HepG2 (cell line): Measurements from ENCODE around the gene RAMP1. TPM values are rescaled to one million over a fixed set of nuclear protein-coding genes. Genes with fewer than 3 reads are reported as not detected.

ENCODE experiments used
- ATAC-seq: fragments of 200-7000 bp; cut with Tn5 transposase; 3 replicates; pipeline ENCODE4 v1.9.1; 2020; ENCODE audit warnings: mild to moderate bottlenecking, moderate library complexity
- BruUV-seq: library from RNA; stranded (reverse); fragments of 400-500 nt; replicated peaks from 2 replicates; lab custom pipeline; 2021; lab: Mats Ljungman, UMichigan
- CTCF ChIA-PET: fragments of 300-600 bp; formaldehyde crosslinking; extraction: SDS; loops from one replicate; lab custom pipeline; 2021; ENCODE audit warnings: low total read pairs, inconsistent platforms, low intra/inter-chr PET ratio; lab: Yijun Ruan, JAX
- POLR2A ChIA-PET: fragments of 350-600 bp; sonication (Branson Sonifier 250); formaldehyde crosslinking; loops from one replicate; lab custom pipeline; 2020; ENCODE audit warnings: antibody characterized with exemption, inconsistent platforms; lab: Yijun Ruan, JAX
- DNase-seq: peaks from one replicate; pipeline ENCODE4 v3.0.0-alpha.2; 2015; ENCODE audit warnings: low spot score
- FAIRE-seq: peaks from 3 replicates; lab custom pipeline; 2011; peaks lifted over from hg19 to GRCh38; lab: Jason Lieb, UNC
- H2AFZ ChIP-seq: one replicate; pipeline ENCODE4 v1.6.1; 2011; ENCODE audit warnings: low read length, inconsistent platforms
- H3K27ac ChIP-seq: fragments of 300-600 bp; 3 replicates; pipeline ENCODE4 v1.8.0; 2011; ENCODE audit warnings: mixed run types, mild to moderate bottlenecking, mixed read lengths, low read length, inconsistent platforms; ENCODE audit not compliant: insufficient read depth; ENCODE audit errors: extremely low read length
- H3K27me3 ChIP-seq, 2 experiments: fragments of 200-600 bp in 1 of 2; 2 replicates in 1 of 2; 3 replicates in 1 of 2; pipeline versions ENCODE4 v1.6.0 to v1.8.0; 2011; ENCODE audit warnings: low read length in 2 of 2, mild to moderate bottlenecking in 2 of 2, moderate library complexity in 2 of 2, inconsistent platforms in 1 of 2; ENCODE audit not compliant: insufficient read depth in 2 of 2, control insufficient read depth in 1 of 2
- H3K36me3 ChIP-seq, 2 experiments: fragments of 200-600 bp in 1 of 2; replicated peaks in 1 of 2; 2 replicates in 1 of 2; 3 replicates in 1 of 2; pipeline versions ENCODE4 v1.5.1 to v1.8.0; 2011; ENCODE audit warnings: low read length in 2 of 2, inconsistent platforms in 1 of 2; ENCODE audit not compliant: insufficient read depth in 2 of 2, control insufficient read depth in 1 of 2
- H3K4me1 ChIP-seq: 2 replicates; pipeline ENCODE4 v1.5.1; 2012; ENCODE audit warnings: low read length, inconsistent platforms; ENCODE audit not compliant: insufficient read depth
- H3K4me2 ChIP-seq: 2 replicates; pipeline ENCODE4 v1.6.0; 2011; ENCODE audit warnings: low read depth, low read length, inconsistent platforms
- H3K4me3 ChIP-seq, 3 experiments: fragments of 200-600 bp in 1 of 3; sonication (generic), shearing (Covaris generic) in 1 of 3; replicated peaks in 1 of 3; 2 replicates each; pipeline ENCODE4 v1.5.1; 2011 to 2016; ENCODE audit warnings: low read length in 3 of 3, inconsistent platforms in 2 of 3, low read depth in 2 of 3, mild to moderate bottlenecking in 2 of 3, control low read depth in 1 of 3, mixed read lengths in 1 of 3; ENCODE audit not compliant: insufficient read depth in 1 of 3
- H3K79me2 ChIP-seq: one replicate; pipeline ENCODE4 v1.6.1; 2011; ENCODE audit warnings: low read length, inconsistent platforms; ENCODE audit not compliant: insufficient read depth
- H3K9ac ChIP-seq: 2 replicates; pipeline ENCODE4 v1.6.0; 2011; ENCODE audit warnings: mild to moderate bottlenecking, low read depth, low read length, inconsistent platforms; ENCODE audit not compliant: insufficient read depth
- H3K9me3 ChIP-seq: 2 replicates; pipeline ENCODE4 v1.5.1; 2012; ENCODE audit warnings: mild to moderate bottlenecking, low read length
- H4K20me1 ChIP-seq: 2 replicates; pipeline ENCODE4 v1.6.0; 2011; ENCODE audit warnings: inconsistent platforms, mild to moderate bottlenecking, low read length, moderate library complexity; ENCODE audit not compliant: insufficient read depth
- AHR ChIP-seq: IDR thresholded peaks from 2 replicates; pipeline ENCODE4 v1.6.1; 2018; ENCODE audit warnings: missing genetic modification reagents, missing compliant biosample characterization
- ARID2 ChIP-seq: sonication (generic); formaldehyde crosslinking; IDR thresholded peaks from 2 replicates; pipeline ENCODE4 v1.8.1; 2022; ENCODE audit warnings: mild to moderate bottlenecking, missing genetic modification reagents, borderline replicate concordance
- GZF1 ChIP-seq: sonication (generic); formaldehyde crosslinking; IDR thresholded peaks from 2 replicates; pipeline ENCODE4 v1.5.1; 2020; ENCODE audit warnings: mild to moderate bottlenecking, missing genetic modification reagents
- NFIC ChIP-seq: IDR thresholded peaks from 2 replicates; pipeline ENCODE4 v1.6.1; 2012; ENCODE audit warnings: mild to moderate bottlenecking, low read length, inconsistent platforms
- SMYD3 ChIP-seq: sonication (generic); formaldehyde crosslinking; IDR thresholded peaks from 2 replicates; pipeline ENCODE4 v1.8.1; 2023; ENCODE audit warnings: mild to moderate bottlenecking, missing genetic modification reagents
- SYNCRIP ChIP-seq: fragments of 200-400 bp; formaldehyde crosslinking; IDR thresholded peaks from 2 replicates; pipeline ENCODE4 v1.6.1; 2018; ENCODE audit warnings: mild to moderate bottlenecking, low read depth, low read length; ENCODE audit not compliant: insufficient read depth
- WIZ ChIP-seq: sonication (generic); formaldehyde crosslinking; IDR thresholded peaks from 2 replicates; pipeline ENCODE4 v1.5.1; 2020; ENCODE audit warnings: mild to moderate bottlenecking, missing genetic modification reagents
- ZBTB21 ChIP-seq: sonication (generic); formaldehyde crosslinking; IDR thresholded peaks from 2 replicates; pipeline ENCODE4 v1.4.0; 2020; ENCODE audit warnings: missing genetic modification reagents
- ZKSCAN5 ChIP-seq: sonication (generic); formaldehyde crosslinking; IDR thresholded peaks from 2 replicates; pipeline ENCODE4 v1.5.1; 2020; ENCODE audit warnings: mild to moderate bottlenecking, missing genetic modification reagents
- ZNF496 ChIP-seq: sonication (generic); formaldehyde crosslinking; IDR thresholded peaks from 2 replicates; pipeline ENCODE4 v1.8.1; 2023; ENCODE audit warnings: mild to moderate bottlenecking, moderate library complexity, missing genetic modification reagents; ENCODE audit not compliant: insufficient replicate concordance
- ZNF512 ChIP-seq: sonication (generic); formaldehyde crosslinking; IDR thresholded peaks from 2 replicates; pipeline ENCODE4 v1.4.0; 2020; ENCODE audit warnings: mild to moderate bottlenecking, missing genetic modification reagents
- ZNF558 ChIP-seq: sonication (generic); formaldehyde crosslinking; IDR thresholded peaks from 2 replicates; pipeline ENCODE4 v1.9.0; 2022; ENCODE audit warnings: mild to moderate bottlenecking, missing genetic modification reagents, borderline replicate concordance
- ZNF724P ChIP-seq: sonication (generic); formaldehyde crosslinking; IDR thresholded peaks from 2 replicates; pipeline ENCODE4 v1.8.0; 2022; ENCODE audit warnings: missing genetic modification reagents, borderline replicate concordance
- WGBS: methylation state at CpG from one replicate; pipeline ENCODE4 v1.1.6; 2017; ENCODE audit warnings: low lambda C conversion rate; 5-methylcytosine and 5-hydroxymethylcytosine counted together
- in situ Hi-C: cut with HindIII; loops from 2 replicates; pipeline ENCODE4 v1.10.0; 2017; ENCODE audit warnings: low pct_unique_long_range_greater_than_20kb; ENCODE audit not compliant: extremely low pct_ligation_motif_present
- intact Hi-C: fragments of 100-400 bp; cut with micrococcal nuclease; formaldehyde crosslinking; loops from one replicate; pipeline ENCODE4 v1.10.0; 2022; ENCODE audit not compliant: unreplicated experiment
- polyA plus RNA-seq, 8 experiments: library from polyadenylated mRNA; depleted of rRNA in 3 of 8; stranded (reverse) in 7 of 8; unstranded in 1 of 8; fragments of >200 nt; fragmentation: Illumina TruSeq in 4 of 8; extraction: Trizol in 4 of 8; gene quantifications; 2 replicates each; pipeline versions ENCODE4 v1.2.1 to v1.2.3, GENCODE V29; 2011 to 2016; ENCODE audit warnings: low read depth in 4 of 8, missing spikeins in 1 of 8, mixed read lengths in 1 of 8; ENCODE audit not compliant: insufficient read depth in 1 of 8
- total RNA-seq, 5 experiments: library from RNA; depleted of rRNA; stranded (reverse); fragments of >200 nt; fragmentation: Illumina TruSeq; extraction: Trizol; gene quantifications; 2 replicates each; pipeline ENCODE4 v1.2.3, GENCODE V29; 2016; ENCODE audit warnings: low read depth in 1 of 5
- TF ChIP-seq, protein P1 (sequence below): sonication (generic); formaldehyde crosslinking; IDR thresholded peaks from 2 replicates; pipeline ENCODE4 v1.8.1; 2023; ENCODE audit warnings: mild to moderate bottlenecking, missing genetic modification reagents, borderline replicate concordance
- TF ChIP-seq, protein P2 (sequence below): sonication (generic); formaldehyde crosslinking; IDR thresholded peaks from 2 replicates; pipeline ENCODE4 v1.8.1; 2023; ENCODE audit warnings: missing genetic modification reagents, inconsistent platforms, borderline replicate concordance

The RAMP1 gene
- total and polyA plus RNA-seq, 2 of the 13 experiments (the other 11 are each of a cell fraction or from before 2014, with no cell fraction given): 0.29 to 0.61 TPM

- intact Hi-C loops: no loop called here
- H3K9ac ChIP-seq: no peak overlapping the region
- POLR2A ChIA-PET: no interaction called here
- ATAC-seq (no peak), FAIRE-seq (no peak), DNase-seq (no peak)
- H2AFZ ChIP-seq: no peak overlapping the region
- H3K9me3 ChIP-seq: no peaks in the 10 kb centered on the region
- TF ChIP-seq ZKSCAN5 (CRISPR knock-in tag): no peak
- no peak for TF ChIP-seq ZBTB21
- no peak for TF ChIP-seq ARID2 (CRISPR knock-in tag)
- no peak for TF ChIP-seq WIZ (CRISPR knock-in tag)
- no peak for TF ChIP-seq SMYD3 (CRISPR knock-in tag)
- no peak for TF ChIP-seq GZF1
- TF ChIP-seq ZNF512: no peak
- no peak for TF ChIP-seq ZNF724P (CRISPR knock-in tag)
- TF ChIP-seq, protein P1, sequence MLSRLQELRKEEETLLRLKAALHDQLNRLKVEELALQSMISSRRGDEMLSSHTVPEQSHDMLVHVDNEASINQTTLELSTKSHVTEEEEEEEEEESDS: no peak
- no peak for TF ChIP-seq NFIC
- TF ChIP-seq AHR (CRISPR knock-in tag): no peak
- no peak for TF ChIP-seq ZNF558 (CRISPR knock-in tag)
- TF ChIP-seq ZNF496 (CRISPR knock-in tag): no peak
- TF ChIP-seq SYNCRIP: no peak
- TF ChIP-seq, protein P2, sequence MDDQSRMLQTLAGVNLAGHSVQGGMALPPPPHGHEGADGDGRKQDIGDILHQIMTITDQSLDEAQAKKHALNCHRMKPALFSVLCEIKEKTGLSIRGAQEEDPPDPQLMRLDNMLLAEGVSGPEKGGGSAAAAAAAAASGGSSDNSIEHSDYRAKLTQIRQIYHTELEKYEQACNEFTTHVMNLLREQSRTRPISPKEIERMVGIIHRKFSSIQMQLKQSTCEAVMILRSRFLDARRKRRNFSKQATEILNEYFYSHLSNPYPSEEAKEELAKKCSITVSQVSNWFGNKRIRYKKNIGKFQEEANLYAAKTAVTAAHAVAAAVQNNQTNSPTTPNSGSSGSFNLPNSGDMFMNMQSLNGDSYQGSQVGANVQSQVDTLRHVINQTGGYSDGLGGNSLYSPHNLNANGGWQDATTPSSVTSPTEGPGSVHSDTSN (CRISPR knock-in tag): no peak
- BruUV-seq: no TSS peak
- CTCF ChIA-PET: no interaction called here
- no peaks in the 10 kb centered on the region for H4K20me1 ChIP-seq
- H3K79me2 ChIP-seq: no peaks in the 10 kb centered on the region
- peaks cover 3 to 57% of the 10 kb centered on the region in 2 experiments for H3K27me3 ChIP-seq
- in situ Hi-C loops: no loop called here
- H3K27ac ChIP-seq: no peak overlapping the region
- no peaks in the 10 kb centered on the region for H3K4me1 ChIP-seq
- no peak overlapping the region for H3K4me2 ChIP-seq
- 59% methylated on average over 1 of the region's 1 CpG for WGBS
- H3K4me3 ChIP-seq: no peak overlapping the region
- H3K36me3 ChIP-seq: no peaks in the 10 kb centered on the region
Observed at GRCh38 chr2:237898057-237898414, 38.6 kb downstream of the RAMP1 start.
